ENCODE results near the gene KBTBD8. TPM values are rescaled to one million over a fixed set of nuclear protein-coding genes. Genes with fewer than 3 reads are reported as not detected.

KBTBD8 gene
- total and polyA plus RNA-seq, 5 experiments from 2014 or later = 0.35 to 5.2 (median 1.7) TPM

- no peak for ATAC-seq
- Mint-ChIP-seq H3K9me3 (no peaks in the 10 kb centered on the region), H3K36me3 (no peaks in the 10 kb centered on the region), H3K27ac (no peak overlapping the region), H3K4me3 (no peak overlapping the region), H3K4me1 (no peaks in the 10 kb centered on the region), H3K27me3 (peaks cover 0 to 4% (median 0%) of the 10 kb centered on the region in 5 donors)
- DNase-seq = no peak
- POLR2A ChIA-PET = no interaction called here
Measured at GRCh38 chr3:66983101-66983500, 15.0 kb upstream of the KBTBD8 start.

GRCh38 chr3:66985336-66985920 is 12.7 kb upstream of the KBTBD8 start:
- H3K27me3 Mint-ChIP-seq = peaks cover 0 to 4% (median 0%) of the 10 kb centered on the region in 5 donors
- H3K36me3 Mint-ChIP-seq = no peaks in the 10 kb centered on the region
- peaks cover 0 to 2% (median 0%) of the 10 kb centered on the region in 4 donors for H3K4me1 Mint-ChIP-seq
- no peak for DNase-seq
- H3K4me3 Mint-ChIP-seq = no peak overlapping the region
- no peaks in the 10 kb centered on the region for H3K9me3 Mint-ChIP-seq
- no peak for ATAC-seq
- POLR2A ChIA-PET = no interaction called here
- H3K27ac Mint-ChIP-seq = no peak overlapping the region

- POLR2A ChIA-PET = no interaction called here
- Mint-ChIP-seq H3K27ac (no peak overlapping the region), H3K36me3 (no peaks in the 10 kb centered on the region), H3K9me3 (no peaks in the 10 kb centered on the region), H3K4me3 (no peak overlapping the region), H3K4me1 (peaks cover 0 to 2% (median 0%) of the 10 kb centered on the region in 4 donors), H3K27me3 (peaks cover 0 to 4% (median 0%) of the 10 kb centered on the region in 5 donors)
- ATAC-seq (no peak), DNase-seq (no peak)
Measured at GRCh38 chr3:66986406-66986805, 11.7 kb upstream of the KBTBD8 start.

- Mint-ChIP-seq H3K4me3 (no peak overlapping the region), H3K27ac (no peak overlapping the region), H3K4me1 (peaks cover 0 to 2% (median 0%) of the 10 kb centered on the region in 4 donors), H3K36me3 (no peaks in the 10 kb centered on the region), H3K27me3 (peaks cover 0 to 22% (median 7%) of the 10 kb centered on the region in 5 donors), H3K9me3 (no peaks in the 10 kb centered on the region)
- no peak for DNase-seq
- POLR2A ChIA-PET = interaction anchor here (0.6 kb wide), 1 partner anchor 309 kb away, joined by 4 read pairs; no protein-coding TSS in a partner anchor
- no peak for ATAC-seq
Measured at GRCh38 chr3:66989241-66989640, 8.9 kb upstream of the KBTBD8 start.

GRCh38 chr3:66989860-66990696 is 8.0 kb upstream of the KBTBD8 start:
- POLR2A ChIA-PET = interaction anchor here (0.6 kb wide), 1 partner anchor 308 kb away, joined by 4 read pairs; no protein-coding TSS in a partner anchor
- ATAC-seq (no peak), DNase-seq (no peak)
- Mint-ChIP-seq H3K4me1 (peaks cover 0 to 2% (median 0%) of the 10 kb centered on the region in 4 donors), H3K27ac (no peak overlapping the region), H3K4me3 (no peak overlapping the region), H3K9me3 (no peaks in the 10 kb centered on the region), H3K36me3 (no peaks in the 10 kb centered on the region), H3K27me3 (peaks cover 0 to 29% (median 8%) of the 10 kb centered on the region in 5 donors)

GRCh38 chr3:66991459-66991858 is 6.6 kb upstream of the KBTBD8 start:
- Mint-ChIP-seq H3K27me3 (peaks cover 0 to 29% (median 9%) of the 10 kb centered on the region in 5 donors), H3K36me3 (no peaks in the 10 kb centered on the region), H3K9me3 (no peaks in the 10 kb centered on the region), H3K4me1 (peaks cover 0 to 2% (median 0%) of the 10 kb centered on the region in 4 donors), H3K27ac (no peak overlapping the region), H3K4me3 (no peak overlapping the region)
- POLR2A ChIA-PET = no interaction called here
- ATAC-seq (no peak), DNase-seq (no peak)

- Mint-ChIP-seq H3K4me1 (peaks cover 1 to 10% (median 7%) of the 10 kb centered on the region in 4 donors), H3K9me3 (no peaks in the 10 kb centered on the region), H3K27ac (no peak overlapping the region), H3K27me3 (peaks cover 0 to 30% (median 10%) of the 10 kb centered on the region in 5 donors), H3K36me3 (no peaks in the 10 kb centered on the region), H3K4me3 (no peak overlapping the region)
- no peak for ATAC-seq
- DNase-seq = no peak
- POLR2A ChIA-PET = no interaction called here
Measured at GRCh38 chr3:66993082-66993481, 5.0 kb upstream of the KBTBD8 start.

GRCh38 chr3:66994588-66994987 is 3.5 kb upstream of the KBTBD8 start:
- POLR2A ChIA-PET = no interaction called here
- no peaks in the 10 kb centered on the region for H3K36me3 Mint-ChIP-seq
- no peak overlapping the region for H3K27ac Mint-ChIP-seq
- ATAC-seq (no peak), DNase-seq (no peak)
- no peak overlapping the region for H3K4me3 Mint-ChIP-seq
- peaks cover 6 to 21% (median 17%) of the 10 kb centered on the region in 4 donors for H3K4me1 Mint-ChIP-seq
- peaks cover 0 to 30% (median 10%) of the 10 kb centered on the region in 5 donors for H3K27me3 Mint-ChIP-seq
- H3K9me3 Mint-ChIP-seq = no peaks in the 10 kb centered on the region

GRCh38 chr3:66996696-66997095 is 1.4 kb upstream of the KBTBD8 start:
- DNase-seq (no peak), ATAC-seq (no peak)
- H3K27ac Mint-ChIP-seq = no peak overlapping the region
- POLR2A ChIA-PET = no interaction called here
- H3K27me3 Mint-ChIP-seq = peaks cover 0 to 30% (median 10%) of the 10 kb centered on the region in 5 donors
- H3K4me1 Mint-ChIP-seq = peaks cover 6 to 36% (median 26%) of the 10 kb centered on the region in 4 donors
- H3K36me3 Mint-ChIP-seq = peaks cover 0 to 3% (median 0%) of the 10 kb centered on the region in 3 donors
- H3K4me3 Mint-ChIP-seq = peak overlapping the region in 1 of 10 donors; percentile 4
- no peaks in the 10 kb centered on the region for H3K9me3 Mint-ChIP-seq

GRCh38 chr3:66997560-66998112 is 471 bp upstream of the KBTBD8 start:
- peak overlapping the region; percentile 93 to 99 (median 96) for H3K4me3 Mint-ChIP-seq
- H3K27ac Mint-ChIP-seq = peak overlapping the region; percentile 73 to 97 (median 94)
- DNase-seq (peak in 2 of 10 donors; percentile 1 to 86), ATAC-seq (no peak)
- H3K9me3 Mint-ChIP-seq = no peaks in the 10 kb centered on the region
- peaks cover 0 to 29% (median 10%) of the 10 kb centered on the region in 5 donors for H3K27me3 Mint-ChIP-seq
- POLR2A ChIA-PET = interaction anchor here (0.8 to 1.6 kb wide), 5 partner anchors 18 to 777 kb away, joined by 3 to 13 read pairs (median 4); partner anchors contain the start of gene SLC25A26
- H3K36me3 Mint-ChIP-seq = peaks cover 0 to 6% (median 2%) of the 10 kb centered on the region in 3 donors
- peaks cover 6 to 40% (median 26%) of the 10 kb centered on the region in 4 donors for H3K4me1 Mint-ChIP-seq

- H3K9me3 Mint-ChIP-seq = no peaks in the 10 kb centered on the region
- peaks cover 0 to 18% (median 5%) of the 10 kb centered on the region in 5 donors for H3K27me3 Mint-ChIP-seq
- peaks cover 8 to 48% (median 33%) of the 10 kb centered on the region in 4 donors for H3K4me1 Mint-ChIP-seq
- peak overlapping the region; percentile 73 to 97 (median 94) for H3K27ac Mint-ChIP-seq
- DNase-seq (no peak), ATAC-seq (no peak)
- peaks cover 7 to 18% (median 14%) of the 10 kb centered on the region in 3 donors for H3K36me3 Mint-ChIP-seq
- H3K4me3 Mint-ChIP-seq = peak overlapping the region; percentile 93 to 99 (median 96)
- POLR2A ChIA-PET = interaction anchor here (0.8 to 1.6 kb wide), 3 partner anchors 16 to 655 kb away, joined by 4 to 13 read pairs (median 6); partner anchors contain the start of gene SUCLG2
Measured at GRCh38 chr3:66998904-66999235, 763 bp downstream of the KBTBD8 start.

- Mint-ChIP-seq H3K9me3 (no peaks in the 10 kb centered on the region), H3K27ac (peak overlapping the region in 2 of 10 donors; percentile 46 to 53), H3K4me3 (peak overlapping the region in 2 of 10 donors; percentile 28 to 68), H3K4me1 (peaks cover 13 to 57% (median 41%) of the 10 kb centered on the region in 4 donors), H3K27me3 (peaks cover 0 to 8% (median 2%) of the 10 kb centered on the region in 5 donors), H3K36me3 (peaks cover 10 to 22% (median 22%) of the 10 kb centered on the region in 3 donors)
- POLR2A ChIA-PET = no interaction called here
- no peak for DNase-seq
- no peak for ATAC-seq
Measured at GRCh38 chr3:67000009-67000408, 1.9 kb downstream of the KBTBD8 start.

All from naive thymus-derived CD8-positive, alpha-beta T cell (primary cell).